ENCODE data around the gene ME2.
"Not testable (repeated sequence)": the region's sequence is repeated elsewhere in the genome, so short reads cannot be mapped to it uniquely, and the experiment has no call there.

Gene ME2

GRCh38 chr18:50981381-50981780, 102.5 kb downstream of the ME2 start:
- DNase-seq, result no peak

GRCh38 chr18:50982086-50982801, 103.3 kb downstream of the ME2 start:
- DNase-seq, result no peak

- no peak for DNase-seq
Measured at GRCh38 chr18:50982802-50983179, 103.9 kb downstream of the ME2 start.

GRCh38 chr18:50986360-50987087, 107.6 kb downstream of the ME2 start:
- no peak for DNase-seq

- no peak for DNase-seq
Measured at GRCh38 chr18:50987261-50987660, 108.3 kb downstream of the ME2 start.

GRCh38 chr18:50989711-50990110, 110.8 kb downstream of the ME2 start:
- DNase-seq, result no peak

GRCh38 chr18:50992351-50992762, 113.4 kb downstream of the ME2 start:
- peak; percentile 66 for DNase-seq

GRCh38 chr18:50994031-50994430, 115.1 kb downstream of the ME2 start:
- no peak for DNase-seq

- DNase-seq, result not testable (repeated sequence)
Measured at GRCh38 chr18:51003174-51003573, 124.3 kb downstream of the ME2 start.

Data from islet precursor cell (in vitro differentiated cells).